GM19099 (cell line): Measurements from ENCODE around the gene ADAMTS4.

Experiments
- POLR2A ChIP-seq: IDR thresholded peaks from 3 replicates; pipeline ENCODE4 v1.6.1; 2011; ENCODE audit warnings: low read depth; ENCODE audit not compliant: insufficient read length; ENCODE audit errors: extremely low read depth

The ADAMTS4 gene

GRCh38 chr1:161201836-161202712 lies 3.2 kb upstream of the ADAMTS4 start, which contains the start of gene NDUFS2:
TSS of gene NDUFS2 (plus strand) at chr1:161202367. CDS start at chr1:161202386, 19 bp downstream.
- TF ChIP-seq POLR2A, result peak; percentile 93

GRCh38 chr1:161200992-161201835 lies 2.4 kb upstream of the ADAMTS4 start:
- no peak for TF ChIP-seq POLR2A

- TF ChIP-seq POLR2A, result no peak
These were observed 1.7 kb upstream of the ADAMTS4 start for GRCh38 chr1:161200421-161200991.

- TF ChIP-seq POLR2A, result no peak
These were observed 769 bp upstream of the ADAMTS4 start for GRCh38 chr1:161199506-161200139.

GRCh38 chr1:161198194-161198896 lies 509 bp downstream of the ADAMTS4 start:
- no peak for TF ChIP-seq POLR2A

GRCh38 chr1:161197560-161198193 lies 1.2 kb downstream of the ADAMTS4 start:
- TF ChIP-seq POLR2A, result no peak

GRCh38 chr1:161196521-161197451 lies 2.1 kb downstream of the ADAMTS4 start:
- TF ChIP-seq POLR2A, result no peak

GRCh38 chr1:161196111-161196510 lies 2.7 kb downstream of the ADAMTS4 start:
- TF ChIP-seq POLR2A, result no peak

GRCh38 chr1:161195171-161195570 lies 3.7 kb downstream of the ADAMTS4 start:
- no peak for TF ChIP-seq POLR2A

- TF ChIP-seq POLR2A, result no peak
These were observed 5.2 kb downstream of the ADAMTS4 start for GRCh38 chr1:161193561-161194235.

GRCh38 chr1:161192476-161193465 lies 6.1 kb downstream of the ADAMTS4 start:
- TF ChIP-seq POLR2A, result no peak

- no peak for TF ChIP-seq POLR2A
These were observed 6.9 kb downstream of the ADAMTS4 start for GRCh38 chr1:161191971-161192370.
